Activated naive CD4-positive, alpha-beta T cell treated with anti-CD3 and anti-CD28 coated beads, Interleukin-2, amount 10 ng/mL, durations not matched to agents 7 days and 5 days (primary cell): ENCODE results near the gene LRFN3.
"Not testable (repeated sequence)": the region's sequence is repeated elsewhere in the genome, so short reads cannot be mapped to it uniquely, and the experiment has no call there.

ENCODE experiments used
- CTCF ChIA-PET: fragments of 350-600 bp; sonication (Branson Sonifier 250); formaldehyde crosslinking; loops from one replicate; lab custom pipeline; 2021; ENCODE audit warnings: antibody characterized with exemption; lab: Charles Lee
- DNase-seq: peaks from one replicate; pipeline ENCODE4 v3.0.0-alpha.2; 2020
- H3K27ac Mint-ChIP-seq: one replicate; pipeline ENCODE4 v1.8.0; 2021; ENCODE audit warnings: mild to moderate bottlenecking, moderate library complexity, mixed read lengths
- H3K27me3 Mint-ChIP-seq: one replicate; pipeline ENCODE4 v1.8.0; 2021; ENCODE audit warnings: mild to moderate bottlenecking, mixed read lengths
- H3K36me3 Mint-ChIP-seq: one replicate; pipeline ENCODE4 v1.8.0; 2021; ENCODE audit warnings: mixed read lengths
- H3K4me1 Mint-ChIP-seq: one replicate; pipeline ENCODE4 v1.8.0; 2021; ENCODE audit warnings: mixed read lengths
- H3K4me3 Mint-ChIP-seq: one replicate; pipeline ENCODE4 v1.8.0; 2021; ENCODE audit warnings: mild to moderate bottlenecking, moderate library complexity, mixed read lengths
- H3K9me3 Mint-ChIP-seq: one replicate; pipeline ENCODE4 v1.8.0; 2021; ENCODE audit warnings: mixed read lengths

Gene LRFN3

GRCh38 chr19:35935911-35936737 lies at the start of gene LRFN3:
TSS of gene LRFN3 (plus strand) at chr19:35936374. CDS start at chr19:35939426, 3,052 bp downstream.
- peak; percentile 74 for DNase-seq
- H3K27ac Mint-ChIP-seq = no peak within 1 kb of the TSS
- CTCF ChIA-PET = no interaction called here
- H3K4me1 Mint-ChIP-seq = peaks cover 38% of the 10 kb centered on the region
- H3K9me3 Mint-ChIP-seq = no peaks in the 10 kb centered on the region
- H3K27me3 Mint-ChIP-seq = no peaks in the 10 kb centered on the region
- H3K4me3 Mint-ChIP-seq = peak within 1 kb of the TSS; percentile 76
- H3K36me3 Mint-ChIP-seq = peaks cover 8% of the 10 kb centered on the region

GRCh38 chr19:35887197-35887596 lies 49.0 kb upstream of the LRFN3 start:
- Mint-ChIP-seq H3K27me3 (no peaks in the 10 kb centered on the region), H3K27ac (no peak overlapping the region), H3K4me1 (peaks cover 3% of the 10 kb centered on the region), H3K36me3 (peaks cover 45% of the 10 kb centered on the region), H3K4me3 (no peak overlapping the region), H3K9me3 (no peaks in the 10 kb centered on the region)
- CTCF ChIA-PET = no interaction called here
- no peak for DNase-seq

DNA sequence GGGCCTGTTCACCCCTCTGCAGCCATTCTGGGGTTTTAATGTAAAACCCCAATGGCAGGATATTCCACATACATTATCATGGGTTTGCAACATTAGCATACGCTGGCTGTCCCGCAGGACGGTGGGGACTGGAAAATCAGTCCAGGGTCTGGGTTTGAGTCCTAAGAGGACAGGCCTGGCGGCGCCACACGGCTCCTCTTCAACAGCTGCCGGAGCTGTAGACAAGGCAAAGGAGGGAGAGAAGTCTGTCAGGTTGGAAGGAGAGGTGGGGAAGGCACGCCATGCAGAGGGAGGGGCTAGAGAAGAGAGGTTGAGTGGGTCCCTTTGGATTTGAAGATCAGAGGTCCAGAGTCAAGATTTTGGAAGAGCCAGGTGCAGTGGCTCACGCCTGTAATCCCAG lies 47.8 kb upstream of the LRFN3 start:
- Mint-ChIP-seq H3K9me3 (no peaks in the 10 kb centered on the region), H3K4me3 (no peak overlapping the region), H3K4me1 (peaks cover 4% of the 10 kb centered on the region), H3K27ac (no peak overlapping the region), H3K27me3 (no peaks in the 10 kb centered on the region), H3K36me3 (peaks cover 55% of the 10 kb centered on the region)
- no peak for DNase-seq
- CTCF ChIA-PET = interaction anchor here (1.2 kb wide), 1 partner anchor 43 kb away, joined by 4 read pairs; no protein-coding TSS in a partner anchor

DNA sequence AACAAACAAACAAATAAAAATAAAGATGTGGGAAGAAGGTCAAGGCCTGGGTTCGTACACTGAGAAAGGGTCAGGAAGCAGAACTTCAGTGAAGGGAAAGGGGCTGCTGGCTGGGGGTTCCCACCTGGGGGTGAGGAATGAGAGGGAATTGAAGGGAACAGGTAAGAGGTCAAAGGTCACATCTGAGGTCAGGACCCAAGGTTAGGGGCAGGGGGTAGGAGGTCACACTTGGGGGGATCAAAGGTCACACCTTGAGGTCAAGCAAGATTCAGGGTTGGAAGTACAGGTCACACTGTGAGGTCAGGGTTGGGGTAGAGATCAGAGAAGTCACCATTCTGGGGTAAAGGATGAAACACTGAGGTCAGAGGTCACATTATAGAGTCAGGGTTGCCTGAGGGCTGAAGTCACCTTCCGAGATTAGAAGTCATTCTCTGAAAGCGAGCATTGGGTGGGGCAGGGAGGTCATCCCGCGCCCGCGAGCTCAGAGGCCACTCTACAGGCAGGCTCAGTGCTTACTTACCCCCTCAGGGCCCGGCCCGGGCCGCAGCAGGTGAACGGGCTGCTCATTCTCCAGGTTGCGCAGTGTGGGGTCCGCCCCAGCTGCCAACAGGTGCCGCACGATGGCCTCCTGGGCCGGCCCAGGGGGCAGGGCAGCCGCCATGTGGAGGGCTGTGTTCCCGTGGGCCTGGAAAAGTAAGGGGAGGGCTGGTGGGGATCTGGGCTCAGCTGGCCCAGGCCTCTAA lies 46.6 kb upstream of the LRFN3 start:
- H3K4me1 Mint-ChIP-seq = peaks cover 4% of the 10 kb centered on the region
- no peaks in the 10 kb centered on the region for H3K27me3 Mint-ChIP-seq
- DNase-seq = no peak
- H3K27ac Mint-ChIP-seq = no peak overlapping the region
- peaks cover 61% of the 10 kb centered on the region for H3K36me3 Mint-ChIP-seq
- no peaks in the 10 kb centered on the region for H3K9me3 Mint-ChIP-seq
- CTCF ChIA-PET = interaction anchor here (0.6 to 1.2 kb wide), 2 partner anchors 12 to 42 kb away, joined by 3 to 4 read pairs; no protein-coding TSS in a partner anchor
- no peak overlapping the region for H3K4me3 Mint-ChIP-seq

DNA sequence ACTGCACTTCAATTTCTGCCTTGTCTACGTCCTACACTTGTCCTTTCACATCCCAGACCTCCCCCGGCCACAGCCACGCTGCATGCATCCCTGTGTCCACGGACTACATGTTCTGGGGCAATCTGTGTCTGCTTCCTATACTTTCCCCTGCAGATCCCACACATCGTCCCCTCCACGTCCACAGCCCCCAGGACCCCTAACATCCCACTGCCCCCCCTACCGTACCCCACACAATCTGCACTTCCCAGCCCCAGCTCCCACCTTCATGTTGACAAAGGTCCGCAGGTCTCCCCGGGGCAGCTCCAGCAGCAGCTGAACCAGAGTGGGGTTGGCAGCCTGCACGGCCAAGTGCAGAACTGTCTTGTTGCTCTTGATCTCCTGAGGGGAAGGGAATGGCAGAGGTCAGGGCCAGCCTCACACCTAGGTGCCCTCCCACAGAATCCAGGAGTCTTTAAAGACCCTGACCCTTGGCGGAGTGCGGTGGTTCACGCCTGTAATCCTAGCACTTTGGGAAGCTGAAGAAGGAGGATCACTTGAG lies 46.0 kb upstream of the LRFN3 start:
- peaks cover 7% of the 10 kb centered on the region for H3K4me1 Mint-ChIP-seq
- H3K27me3 Mint-ChIP-seq = no peaks in the 10 kb centered on the region
- peaks cover 62% of the 10 kb centered on the region for H3K36me3 Mint-ChIP-seq
- DNase-seq = no peak
- CTCF ChIA-PET = no interaction called here
- no peak overlapping the region for H3K27ac Mint-ChIP-seq
- no peaks in the 10 kb centered on the region for H3K9me3 Mint-ChIP-seq
- no peak overlapping the region for H3K4me3 Mint-ChIP-seq

GRCh38 chr19:35891819-35892218 lies 44.4 kb upstream of the LRFN3 start:
- not testable (repeated sequence) for H3K9me3 Mint-ChIP-seq

GRCh38 chr19:35894342-35894741 lies 41.8 kb upstream of the LRFN3 start:
- CTCF ChIA-PET = interaction anchor here (1.5 to 2.1 kb wide), 2 partner anchors 11 to 37 kb away, joined by 3 to 5 read pairs; no protein-coding TSS in a partner anchor
- no peaks in the 10 kb centered on the region for H3K27me3 Mint-ChIP-seq
- peaks cover 28% of the 10 kb centered on the region for H3K4me1 Mint-ChIP-seq
- peaks cover 53% of the 10 kb centered on the region for H3K36me3 Mint-ChIP-seq
- no peak overlapping the region for H3K27ac Mint-ChIP-seq
- H3K9me3 Mint-ChIP-seq = no peaks in the 10 kb centered on the region
- no peak for DNase-seq
- H3K4me3 Mint-ChIP-seq = no peak overlapping the region

More at GRCh38 chr19:35891819-35892218, 44.4 kb upstream of the LRFN3 start:
- not testable (repeated sequence) for DNase-seq, H3K27me3 Mint-ChIP-seq, H3K27ac Mint-ChIP-seq, H3K4me3 Mint-ChIP-seq
- CTCF ChIA-PET = interaction anchor here (0.6 kb wide), 1 partner anchor 30 kb away, joined by 3 read pairs; no protein-coding TSS in a partner anchor
- Mint-ChIP-seq H3K4me1 (peaks cover 15% of the 10 kb centered on the region), H3K36me3 (peaks cover 59% of the 10 kb centered on the region)

DNA sequence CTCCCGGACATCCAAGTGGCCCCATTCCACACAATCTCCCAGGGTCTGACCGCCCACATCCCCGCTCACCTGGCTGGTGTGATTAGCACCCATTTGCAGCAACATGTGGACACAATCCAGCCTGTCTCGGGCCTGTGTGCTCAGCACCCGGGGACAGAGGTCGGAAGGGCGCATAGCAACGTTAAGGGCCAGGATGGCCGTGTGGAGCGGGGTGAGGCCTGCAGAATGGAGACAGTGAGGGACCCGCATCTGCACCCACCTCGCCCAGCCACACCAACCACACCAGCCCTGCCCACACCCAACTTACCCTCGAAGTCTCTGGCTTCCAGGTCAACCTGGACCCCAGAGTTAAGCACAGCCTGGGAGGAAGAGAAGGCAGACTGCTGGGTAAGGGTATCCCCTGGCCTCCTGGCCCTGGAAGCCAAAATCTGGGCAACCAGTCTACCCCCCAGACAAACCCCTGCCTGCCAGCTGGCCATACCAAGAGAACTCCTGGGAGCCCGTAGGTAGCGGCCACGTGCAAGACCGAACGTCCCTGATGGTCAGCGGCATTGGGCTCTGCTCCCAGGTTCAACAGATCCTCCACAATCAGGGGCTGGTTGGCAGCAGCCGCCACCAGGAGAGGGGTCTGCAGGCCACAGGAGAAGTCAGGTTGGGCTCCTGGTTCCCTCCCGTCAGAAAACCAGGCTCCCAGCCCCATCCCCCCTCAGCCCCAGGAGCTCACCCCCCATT lies 40.1 kb upstream of the LRFN3 start:
- Mint-ChIP-seq H3K27me3 (no peaks in the 10 kb centered on the region), H3K4me3 (no peak overlapping the region), H3K36me3 (peaks cover 44% of the 10 kb centered on the region), H3K4me1 (peaks cover 34% of the 10 kb centered on the region), H3K27ac (peak overlapping the region; percentile 24), H3K9me3 (no peaks in the 10 kb centered on the region)
- CTCF ChIA-PET = interaction anchor here (1.0 to 1.2 kb wide), 2 partner anchors 17 to 35 kb away, joined by 3 to 4 read pairs; no protein-coding TSS in a partner anchor
- DNase-seq = no peak

DNA sequence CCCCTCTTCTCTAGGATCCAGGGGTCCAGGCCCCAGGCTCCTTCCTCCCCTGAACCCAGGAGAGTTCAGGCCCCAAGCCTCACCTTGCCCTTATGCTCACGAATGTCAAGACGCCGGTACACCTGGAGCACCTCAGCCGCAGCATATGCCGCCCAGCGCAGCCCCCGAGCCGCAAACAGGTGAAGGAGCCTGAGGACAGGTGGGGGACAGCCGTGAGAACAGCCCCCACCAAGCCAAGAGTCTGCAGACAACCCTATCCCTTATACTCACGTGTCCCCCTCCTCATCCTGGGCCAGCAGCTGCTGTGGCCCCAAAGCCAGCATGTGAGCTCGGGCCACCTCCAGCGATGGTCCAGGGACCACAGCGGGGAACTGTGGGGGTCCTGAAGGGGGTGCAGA lies 39.5 kb upstream of the LRFN3 start:
- Mint-ChIP-seq H3K27me3 (no peaks in the 10 kb centered on the region), H3K4me1 (peaks cover 37% of the 10 kb centered on the region), H3K9me3 (no peaks in the 10 kb centered on the region), H3K27ac (peak overlapping the region; percentile 45), H3K36me3 (peaks cover 42% of the 10 kb centered on the region), H3K4me3 (no peak overlapping the region)
- DNase-seq = no peak
- CTCF ChIA-PET = interaction anchor here (1.2 kb wide), 1 partner anchor 35 kb away, joined by 4 read pairs; no protein-coding TSS in a partner anchor

DNA sequence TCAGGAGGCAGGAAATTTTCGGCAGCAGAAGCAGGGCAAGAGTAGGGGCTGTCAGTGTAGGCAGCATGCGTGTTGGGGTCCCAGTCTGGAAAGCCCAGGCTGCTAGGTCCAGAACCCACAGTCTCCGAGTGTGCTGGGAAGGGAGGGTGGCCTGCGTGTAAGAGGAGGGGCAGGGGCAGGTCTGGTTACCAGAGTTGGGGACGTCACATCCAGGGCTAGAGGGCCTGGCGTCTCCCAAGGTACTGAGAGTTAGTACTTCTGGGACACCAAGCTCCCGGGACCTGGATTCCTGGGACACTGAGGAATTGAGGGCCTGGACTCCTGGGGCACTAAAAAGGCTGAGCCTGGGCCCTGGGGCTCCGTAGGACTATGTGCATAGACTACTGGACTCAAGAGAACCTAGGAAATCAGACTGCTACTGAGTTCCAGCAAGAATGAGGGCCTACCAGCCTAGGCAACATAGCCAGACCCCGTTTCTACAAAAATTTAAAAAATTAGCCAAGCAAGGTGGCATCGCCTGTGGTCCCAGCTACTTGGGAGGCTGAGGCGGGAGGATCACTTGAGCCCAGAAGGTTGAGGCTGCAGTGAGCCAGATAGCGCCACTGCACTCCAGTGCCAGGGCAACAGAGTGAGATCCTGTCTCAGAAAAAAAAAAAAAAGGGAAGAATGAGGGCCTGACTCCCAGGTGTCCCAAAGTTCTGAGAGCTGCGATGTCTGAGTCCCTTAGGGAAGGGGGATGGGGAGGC lies 38.3 kb upstream of the LRFN3 start:
- no peak for DNase-seq
- no peaks in the 10 kb centered on the region for H3K27me3 Mint-ChIP-seq
- H3K36me3 Mint-ChIP-seq = peaks cover 38% of the 10 kb centered on the region
- H3K9me3 Mint-ChIP-seq = no peaks in the 10 kb centered on the region
- CTCF ChIA-PET = no interaction called here
- peak overlapping the region; percentile 84 for H3K4me3 Mint-ChIP-seq
- peak overlapping the region; percentile 98 for H3K27ac Mint-ChIP-seq
- H3K4me1 Mint-ChIP-seq = peaks cover 46% of the 10 kb centered on the region

- Mint-ChIP-seq H3K4me3 (peak overlapping the region; percentile 84), H3K36me3 (peaks cover 38% of the 10 kb centered on the region), H3K27me3 (no peaks in the 10 kb centered on the region), H3K9me3 (no peaks in the 10 kb centered on the region), H3K4me1 (peaks cover 48% of the 10 kb centered on the region), H3K27ac (peak overlapping the region; percentile 98)
- CTCF ChIA-PET = no interaction called here
- no peak for DNase-seq
These were observed 37.7 kb upstream of the LRFN3 start for GRCh38 chr19:35898499-35898809.

DNA sequence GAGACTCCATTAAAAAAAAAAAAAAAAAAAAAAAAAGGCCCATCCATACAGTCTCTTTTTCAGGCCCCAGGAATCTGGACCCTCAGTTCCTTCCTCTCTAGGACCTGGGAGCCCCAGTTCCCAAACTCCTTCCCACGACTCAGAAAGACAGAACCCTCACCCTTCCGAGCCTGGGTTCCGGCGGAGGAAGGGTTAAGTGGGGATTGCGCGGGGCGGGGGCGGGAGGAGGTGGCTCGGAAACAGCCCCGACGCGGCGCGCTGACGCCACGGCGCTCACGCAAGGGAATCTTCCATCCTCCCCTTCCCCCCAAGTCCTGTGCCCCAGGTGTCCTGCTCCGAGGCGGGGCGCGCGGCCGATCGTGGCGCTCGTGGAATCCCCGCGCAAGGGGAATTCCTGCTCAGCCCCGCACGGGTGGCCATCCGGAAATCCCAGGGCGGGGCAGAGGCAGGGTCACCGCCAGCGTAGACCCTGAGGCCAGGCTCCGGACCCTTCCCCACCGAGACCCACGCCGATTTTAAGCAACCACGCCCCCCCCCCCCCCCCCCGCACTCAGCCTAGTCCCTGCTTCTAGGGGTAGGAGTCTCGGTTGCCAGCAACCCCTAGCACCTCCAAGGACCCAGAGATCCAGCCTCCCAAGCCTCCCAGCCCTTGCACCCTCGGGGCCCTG lies 36.5 kb upstream of the LRFN3 start:
- H3K36me3 Mint-ChIP-seq = peaks cover 41% of the 10 kb centered on the region
- H3K27ac Mint-ChIP-seq = peak overlapping the region; percentile 98
- peak; percentile 92 for DNase-seq
- H3K4me1 Mint-ChIP-seq = peaks cover 59% of the 10 kb centered on the region
- CTCF ChIA-PET = no interaction called here
- no peaks in the 10 kb centered on the region for H3K9me3 Mint-ChIP-seq
- no peaks in the 10 kb centered on the region for H3K27me3 Mint-ChIP-seq
- peak overlapping the region; percentile 84 for H3K4me3 Mint-ChIP-seq
